Activated T-helper 1 cell treated with anti-CD3 and anti-CD28 coated beads, Interleukin-12 subunit alpha, Interleukin-12 subunit beta, Interleukin-2, Interleukin-4 antibody, amounts not matched to agents 30 ng/mL and 10 ng/mL and 1 ng/mL, durations not matched to agents 14 hours and 24 hours and 36 hours (primary cell): ENCODE results near the gene UBE2B. TPM values are rescaled to one million over a fixed set of nuclear protein-coding genes. Genes with fewer than 3 reads are reported as not detected.

ENCODE experiments used
- total RNA-seq: library from RNA; stranded (reverse); gene quantifications from 2 replicates; pipeline ENCODE4 v1.2.3, GENCODE V29; 2022

UBE2B gene
- total RNA-seq, 1 donor from 2014 or later = 98.9 TPM

Other genes with a start within 250 kb of the UBE2B start
- 259 and 265 TPM in 2 replicates for gene SKP1, start 194.6 kb upstream of the UBE2B start, total RNA-seq
- gene PPP2CA, start 145.5 kb upstream of the UBE2B start, total RNA-seq = 181 and 183 TPM in 2 replicates
- 0.67 and 1.5 TPM in 2 replicates for gene CDKL3, start 4.4 kb upstream of the UBE2B start, total RNA-seq
- gene CDKN2AIPNL, start 40.3 kb downstream of the UBE2B start, total RNA-seq = 33.6 and 35.6 TPM in 2 replicates
- 70.2 and 74.3 TPM in 2 replicates for gene JADE2, start 154.1 kb downstream of the UBE2B start, total RNA-seq